ENCODE data around the gene MACROD2.
"Not testable (repeated sequence)": the region's sequence is repeated elsewhere in the genome, so short reads cannot be mapped to it uniquely, and the experiment has no call there.

MACROD2 gene

DNA sequence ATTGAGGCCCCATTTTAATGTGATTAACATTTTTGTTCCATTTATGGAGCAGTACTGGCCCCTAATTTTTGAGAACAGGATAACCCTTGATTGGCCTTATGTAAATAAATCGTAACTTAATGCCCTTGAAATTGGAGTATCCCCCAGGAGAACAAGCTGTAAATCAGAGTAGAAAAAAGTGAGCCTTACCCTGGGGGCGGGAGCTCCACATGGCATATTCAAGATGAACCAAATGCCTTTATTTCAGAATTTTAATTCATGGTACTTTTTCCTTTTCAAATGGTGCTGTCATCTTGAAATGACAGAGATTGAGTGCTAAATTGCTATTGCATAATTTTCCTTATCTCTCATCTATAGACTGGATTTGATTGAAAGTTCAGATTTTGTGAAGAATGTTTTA lies 1151.6 kb downstream of the MACROD2 start:
- DNase-seq, result no peak

DNA sequence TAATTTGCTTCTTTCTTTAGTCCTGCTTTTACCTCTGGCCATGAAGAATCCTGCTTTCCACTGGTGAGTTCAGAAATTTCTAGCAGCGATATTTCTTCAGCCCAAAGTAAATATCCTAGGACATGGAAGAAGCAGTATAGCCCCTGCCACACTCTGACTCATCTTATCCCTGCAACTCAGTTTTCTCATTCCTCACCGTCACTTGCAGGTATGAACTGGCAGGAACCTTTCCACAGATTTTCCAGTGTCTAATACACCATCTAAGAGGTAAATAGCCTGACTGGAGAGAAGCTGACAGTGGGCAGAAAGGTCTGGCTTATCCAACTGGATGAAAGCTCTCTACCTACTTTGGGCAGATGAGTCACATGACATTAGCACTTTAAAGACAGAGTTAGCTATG lies 1158.8 kb downstream of the MACROD2 start:
- no peak for DNase-seq

DNA sequence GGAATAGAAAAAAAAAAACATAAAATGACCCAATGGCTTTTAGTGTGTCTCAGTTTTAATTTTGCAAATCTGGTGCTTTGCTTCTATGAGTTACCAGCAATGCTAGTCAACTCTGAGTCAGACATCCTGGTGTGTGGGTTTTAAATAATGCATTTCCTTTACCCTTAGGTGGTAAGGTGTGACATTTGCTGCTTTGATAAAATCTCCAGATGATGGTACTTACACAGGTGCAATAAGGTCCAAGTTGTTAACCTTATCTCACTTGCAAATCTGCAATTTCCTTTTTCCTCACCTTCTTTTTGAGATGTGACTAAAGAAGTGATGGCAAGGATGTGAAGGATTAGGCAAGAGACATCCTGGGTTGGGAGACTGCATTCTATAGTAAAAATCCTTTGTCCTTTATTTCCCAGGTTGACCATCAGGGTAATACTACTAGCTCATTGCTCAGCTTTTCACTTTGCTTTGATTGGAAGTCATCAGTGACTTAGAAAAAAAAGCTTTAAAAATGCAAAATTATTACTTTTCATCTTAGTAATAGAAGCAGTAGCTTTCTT lies 1160.6 kb downstream of the MACROD2 start:
- no peak for DNase-seq

DNA sequence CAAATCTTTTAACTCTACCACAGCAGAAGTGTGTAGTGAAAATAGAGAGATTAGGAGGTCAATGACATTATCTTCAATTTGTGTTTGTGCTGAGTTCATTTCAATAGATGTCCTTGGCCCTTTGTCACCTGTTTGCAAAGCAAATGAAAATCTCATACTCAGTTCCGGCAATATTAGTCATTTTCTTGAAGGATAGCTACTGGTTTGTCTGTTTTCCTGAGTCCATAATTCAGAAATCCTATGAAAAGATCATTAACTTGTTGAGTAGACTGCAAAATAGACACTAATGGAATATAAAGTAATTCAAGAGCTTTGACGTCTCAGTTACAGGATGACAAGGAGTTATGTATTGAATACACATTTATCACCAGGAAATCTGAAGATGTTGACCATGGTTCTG lies 1163.2 kb downstream of the MACROD2 start:
- DNase-seq, result no peak

DNA sequence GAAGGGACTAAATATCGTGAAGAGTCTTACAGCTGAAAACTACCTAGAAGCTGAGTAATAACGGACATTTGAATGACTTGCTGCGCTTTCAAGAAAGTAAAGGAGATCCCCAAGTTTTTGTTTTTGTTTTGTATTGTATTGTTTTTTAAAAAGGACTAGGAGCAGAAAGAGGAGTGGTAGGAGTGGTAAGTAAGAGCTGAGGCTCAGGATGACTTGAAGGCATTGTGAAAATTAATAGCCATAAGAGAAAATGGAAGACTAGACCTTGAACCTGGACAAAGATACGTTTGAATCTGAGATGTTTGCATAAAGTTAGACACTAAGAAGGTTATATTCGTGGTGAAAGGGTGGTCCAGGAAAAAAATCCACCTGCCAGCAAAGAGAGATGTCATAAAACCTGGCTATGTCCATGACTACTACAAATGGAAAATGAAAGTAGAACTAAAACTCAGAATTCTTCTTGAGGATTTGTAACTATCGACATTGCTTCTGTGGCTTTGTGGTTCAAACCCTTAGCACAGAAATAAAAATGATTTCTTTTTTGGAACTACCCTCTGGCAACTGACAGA lies 1166.8 kb downstream of the MACROD2 start:
- peak; percentile 80 for DNase-seq

DNA sequence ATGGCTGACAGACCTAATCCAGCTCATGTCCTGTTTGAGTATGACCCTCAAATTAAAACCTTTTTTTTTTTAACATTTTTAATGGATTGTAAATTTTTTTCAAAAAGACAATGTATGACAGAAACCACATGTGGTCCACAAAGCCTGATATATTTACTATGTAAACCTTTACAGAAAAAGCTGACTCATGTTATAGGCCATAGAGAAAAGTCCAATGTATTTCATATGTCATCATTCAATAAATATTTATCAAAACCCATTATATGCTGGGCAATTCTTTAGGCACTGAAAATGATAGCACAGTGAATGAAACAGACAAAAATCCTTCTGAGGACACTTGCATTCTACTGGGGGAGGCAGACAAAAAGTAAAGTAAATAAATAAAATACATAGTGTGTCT lies 1168.3 kb downstream of the MACROD2 start:
- DNase-seq, result no peak

DNA sequence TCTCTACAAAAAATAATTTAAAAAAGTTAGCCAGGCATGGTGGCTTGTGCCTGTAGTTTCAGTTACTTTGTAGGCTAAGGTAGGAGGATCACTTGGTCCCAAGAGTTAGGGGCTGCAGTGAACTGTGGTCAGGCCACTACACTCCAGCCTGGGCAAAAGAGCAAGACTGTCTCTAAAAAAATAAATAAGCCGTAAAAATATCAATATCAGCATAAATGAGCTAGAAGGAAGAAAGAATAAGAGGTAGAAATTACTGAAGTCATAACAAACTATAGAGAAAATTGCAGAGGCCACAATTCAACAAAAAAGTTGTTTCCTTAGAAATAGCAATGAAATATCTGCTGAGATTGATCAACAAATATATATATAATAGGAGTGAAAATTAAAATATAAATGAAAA lies 1169.4 kb downstream of the MACROD2 start:
- DNase-seq, result no peak

DNA sequence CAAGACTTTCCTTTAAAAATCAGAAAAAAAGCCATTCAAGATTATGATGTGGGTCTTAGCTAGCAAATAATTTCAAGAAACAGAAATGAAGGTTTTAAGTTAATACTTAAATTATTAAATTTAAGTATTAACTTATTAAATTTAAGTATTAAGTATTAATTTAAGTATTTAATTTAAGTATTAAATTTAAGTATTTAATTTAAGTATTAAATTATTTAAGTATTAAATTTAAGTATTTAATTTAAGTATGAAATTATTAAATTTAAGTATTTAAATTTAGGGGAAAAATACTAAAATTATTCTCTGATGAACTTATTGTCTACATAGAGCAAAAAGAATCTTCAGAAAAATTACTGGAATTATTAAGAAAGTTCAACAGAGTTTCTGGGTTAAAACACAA lies 1171.4 kb downstream of the MACROD2 start:
- DNase-seq, result no peak

DNA sequence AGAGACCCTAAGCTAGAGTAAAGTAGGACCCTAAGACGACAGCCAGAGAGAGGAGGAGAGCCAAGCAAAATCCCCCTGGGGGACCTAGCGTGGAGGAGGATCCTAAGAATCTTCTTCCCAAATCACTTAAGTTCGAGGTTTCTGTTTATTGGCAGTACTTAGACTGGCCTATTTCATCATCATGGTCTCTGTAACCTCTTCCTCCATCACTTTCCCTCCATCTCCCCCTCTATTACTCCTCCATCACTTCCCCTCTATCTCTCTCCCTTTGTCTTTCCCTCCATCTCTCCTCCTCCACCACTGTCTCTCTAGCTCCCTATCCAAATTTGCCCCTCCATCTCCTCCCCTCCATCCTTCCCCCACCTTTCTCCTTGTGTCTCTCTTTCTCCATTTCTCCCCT lies 1175.7 kb downstream of the MACROD2 start:
- peak; percentile 5 for DNase-seq

DNA sequence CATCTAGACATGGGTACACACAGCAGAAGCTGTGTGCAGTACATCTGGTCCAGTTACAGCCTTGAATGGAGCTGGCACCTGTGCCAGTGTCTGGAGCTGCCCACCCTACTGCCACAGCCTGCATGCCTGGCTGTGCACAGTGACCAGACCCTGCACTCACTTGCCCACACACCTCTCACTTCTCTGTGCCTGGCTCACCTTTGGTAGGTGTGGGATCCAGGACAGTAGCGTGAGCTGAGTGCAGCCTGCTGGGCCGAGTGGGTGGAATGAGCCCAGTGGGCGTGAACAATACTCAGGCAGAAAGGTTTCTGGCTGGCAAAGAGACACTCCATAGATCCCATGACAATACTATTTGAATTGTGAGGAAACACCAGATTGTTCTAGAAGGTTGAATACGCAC lies 1181.6 kb downstream of the MACROD2 start:
- no peak for DNase-seq

DNA sequence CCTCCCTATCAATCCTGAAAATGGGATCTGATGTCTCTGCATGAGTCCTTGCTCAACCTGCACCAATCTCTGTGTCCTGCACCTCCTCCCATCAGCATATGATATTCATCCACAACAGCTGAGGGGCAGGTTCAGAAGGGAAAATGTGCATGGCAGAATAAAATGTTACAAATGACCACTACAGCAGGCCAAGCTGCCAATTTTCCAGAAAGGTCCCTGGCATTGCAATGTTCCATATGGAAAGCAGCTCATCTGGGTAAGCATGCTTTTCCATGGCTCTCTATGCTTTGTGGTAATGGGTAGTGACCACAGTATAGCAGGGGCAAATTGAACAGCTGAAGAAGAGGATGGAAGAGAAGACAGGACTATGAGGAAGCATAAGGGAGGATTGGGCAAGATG lies 1183.3 kb downstream of the MACROD2 start:
- no peak for DNase-seq

DNA sequence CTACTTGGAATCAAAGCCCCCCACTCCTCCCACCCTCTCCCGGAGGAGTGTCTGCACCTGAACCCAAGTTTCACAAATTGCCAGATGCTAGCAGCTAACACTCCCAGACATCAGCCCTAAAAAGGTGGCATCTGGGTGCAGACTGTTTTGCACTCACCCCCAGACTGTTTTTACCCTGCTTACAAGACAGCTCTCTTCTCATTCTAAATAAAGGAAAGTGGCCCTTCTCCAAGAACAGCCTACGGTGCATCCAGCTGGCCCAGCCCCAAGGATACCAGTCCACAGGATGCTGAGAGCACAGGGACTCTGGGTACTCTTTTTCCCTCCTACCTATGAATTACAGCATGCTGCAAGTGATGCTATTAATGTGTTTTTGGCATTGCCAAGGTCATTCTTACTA lies 1184.1 kb downstream of the MACROD2 start:
- no peak for DNase-seq

DNA sequence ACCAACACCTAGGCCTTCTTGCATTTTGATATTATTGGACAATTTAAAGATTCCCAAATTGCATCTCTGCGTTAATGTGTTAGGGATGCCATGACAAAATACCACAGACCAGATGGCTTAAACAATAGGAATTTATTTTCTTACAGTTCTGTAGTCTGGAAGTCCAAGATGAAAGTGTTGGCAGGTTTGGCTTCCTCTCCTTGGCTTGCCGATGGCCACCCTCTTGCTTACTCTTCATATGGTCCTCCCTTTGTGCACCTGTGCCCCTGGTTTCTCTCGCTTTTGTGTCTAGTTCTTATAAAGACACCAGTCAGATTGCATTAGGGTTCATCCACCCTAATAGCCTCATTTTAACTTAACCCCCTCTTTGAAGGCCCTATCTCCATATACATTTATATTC lies 1184.5 kb downstream of the MACROD2 start:
- no peak for DNase-seq

DNA sequence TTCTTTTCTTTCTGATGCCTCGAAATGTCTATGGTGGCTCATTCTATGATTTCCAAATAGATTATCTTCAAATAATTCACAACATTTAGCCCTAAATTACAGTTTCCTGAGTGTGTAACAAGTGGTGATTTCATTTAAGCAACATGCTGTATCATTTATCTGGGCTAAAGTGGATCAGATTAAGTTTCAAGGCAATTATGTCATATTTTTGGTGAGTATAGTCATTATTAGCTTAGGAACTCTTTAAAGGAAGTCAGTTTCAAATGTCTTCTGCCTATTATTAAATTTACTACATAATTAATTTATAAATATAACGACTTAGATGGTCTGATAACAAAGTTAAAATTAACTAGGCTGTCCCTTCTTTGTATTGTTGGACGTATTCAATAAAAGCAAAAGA lies 1190.0 kb downstream of the MACROD2 start:
- DNase-seq, result no peak

DNA sequence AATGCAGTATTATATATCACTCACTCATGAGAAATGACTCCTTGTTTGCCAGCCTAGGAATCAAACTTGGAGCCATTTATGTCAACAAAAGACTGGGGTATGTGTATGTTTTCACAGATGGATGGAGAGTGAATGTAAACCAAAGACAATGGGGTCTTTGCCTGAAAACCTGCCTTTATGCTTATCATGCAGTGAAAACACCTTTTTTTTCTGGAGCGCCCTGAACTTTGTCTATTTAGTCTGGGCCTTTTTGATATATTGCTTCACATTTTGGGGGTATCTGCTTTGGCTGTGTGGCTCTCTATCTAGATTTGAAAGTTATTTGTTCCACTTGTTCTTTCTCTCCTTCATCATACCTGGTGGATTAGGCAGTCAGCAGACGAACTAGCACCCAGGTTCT lies 1190.6 kb downstream of the MACROD2 start:
- DNase-seq, result no peak

DNA sequence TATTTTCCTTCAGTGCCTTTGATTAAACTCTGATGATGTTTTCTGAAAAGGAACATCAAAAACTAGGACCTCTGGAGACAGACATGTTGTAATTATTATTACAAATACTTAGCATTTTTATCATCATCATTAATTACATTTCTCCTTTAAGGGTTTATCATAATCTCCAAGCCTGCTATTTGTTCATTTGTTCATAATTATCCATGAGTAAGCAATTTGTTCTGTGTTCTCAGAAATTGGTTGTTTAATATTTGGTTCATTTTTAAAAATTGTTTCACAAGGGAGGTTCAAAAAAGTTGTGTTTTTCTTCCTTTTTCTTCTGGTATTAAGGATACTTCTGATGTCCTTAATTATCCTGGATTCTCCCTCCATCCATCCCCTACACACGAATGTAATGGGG lies 1192.3 kb downstream of the MACROD2 start:
- no peak for DNase-seq

DNA sequence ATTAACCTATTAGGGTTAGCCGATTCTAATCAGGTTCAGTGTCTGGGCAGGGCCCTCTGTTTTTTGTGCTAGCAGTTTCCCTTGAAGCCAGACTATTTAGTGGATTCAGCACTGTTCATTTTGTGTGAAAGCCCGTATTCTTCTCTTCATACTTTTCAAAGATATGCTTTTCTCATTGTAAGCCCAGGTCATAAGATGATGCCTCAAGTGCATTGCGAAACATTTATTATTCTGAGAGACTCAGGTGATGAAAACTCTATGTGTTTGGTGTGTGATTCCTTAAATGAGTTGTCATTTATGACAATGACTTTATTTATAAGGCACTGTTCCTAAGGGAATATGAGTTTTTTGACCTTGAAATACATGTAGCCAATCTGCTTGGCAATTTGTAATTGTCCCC lies 1193.1 kb downstream of the MACROD2 start:
- DNase-seq, result no peak

DNA sequence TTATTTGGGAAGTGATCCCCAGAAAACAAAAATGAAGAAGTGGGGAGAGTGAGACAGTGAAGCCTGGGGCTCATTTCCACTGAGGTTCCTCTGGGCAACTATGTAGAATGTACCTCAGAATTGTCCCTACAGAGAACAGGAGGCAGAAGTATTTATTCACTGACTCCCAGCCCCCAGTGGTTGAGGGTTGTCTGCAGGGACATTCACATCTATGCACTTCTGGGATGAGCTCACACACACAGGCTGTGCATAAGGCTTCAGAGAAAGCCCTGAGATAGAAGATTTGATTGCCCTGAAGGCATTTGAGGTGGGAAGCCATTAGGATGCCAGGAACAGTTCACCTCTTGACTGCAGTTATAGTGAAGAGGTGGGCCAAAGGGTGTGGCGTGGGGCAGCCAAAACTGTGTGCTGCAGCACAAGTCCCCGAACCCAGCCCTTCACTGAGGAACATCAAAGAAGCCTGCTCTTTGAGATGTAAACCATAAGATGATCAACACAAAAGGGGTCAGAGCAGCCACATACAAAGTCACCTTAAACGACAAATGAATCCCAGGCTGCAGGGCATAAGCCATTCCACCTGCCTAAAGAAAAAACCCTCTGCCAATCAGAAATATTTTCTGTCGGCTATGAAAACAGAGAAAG lies 1195.9 kb downstream of the MACROD2 start:
- DNase-seq, result no peak

DNA sequence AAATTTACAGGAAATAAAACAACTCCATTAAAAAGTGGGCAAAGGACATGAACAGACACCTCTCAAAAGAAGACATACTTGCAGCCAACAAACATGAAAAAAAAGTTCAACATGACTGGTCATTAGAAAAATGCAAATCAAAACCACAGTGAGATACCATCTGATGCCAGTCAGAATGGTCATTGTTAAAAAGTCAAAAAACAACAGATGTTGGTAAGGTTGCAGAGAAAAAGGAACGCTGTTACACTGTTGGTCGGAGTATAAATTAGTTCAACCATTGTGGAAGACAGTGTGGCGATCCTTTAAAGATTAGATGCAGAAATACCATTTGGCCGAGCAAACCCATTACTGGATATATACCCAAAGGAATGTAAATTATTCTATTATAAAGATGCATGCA lies 1200.1 kb downstream of the MACROD2 start:
- no peak for DNase-seq

DNA sequence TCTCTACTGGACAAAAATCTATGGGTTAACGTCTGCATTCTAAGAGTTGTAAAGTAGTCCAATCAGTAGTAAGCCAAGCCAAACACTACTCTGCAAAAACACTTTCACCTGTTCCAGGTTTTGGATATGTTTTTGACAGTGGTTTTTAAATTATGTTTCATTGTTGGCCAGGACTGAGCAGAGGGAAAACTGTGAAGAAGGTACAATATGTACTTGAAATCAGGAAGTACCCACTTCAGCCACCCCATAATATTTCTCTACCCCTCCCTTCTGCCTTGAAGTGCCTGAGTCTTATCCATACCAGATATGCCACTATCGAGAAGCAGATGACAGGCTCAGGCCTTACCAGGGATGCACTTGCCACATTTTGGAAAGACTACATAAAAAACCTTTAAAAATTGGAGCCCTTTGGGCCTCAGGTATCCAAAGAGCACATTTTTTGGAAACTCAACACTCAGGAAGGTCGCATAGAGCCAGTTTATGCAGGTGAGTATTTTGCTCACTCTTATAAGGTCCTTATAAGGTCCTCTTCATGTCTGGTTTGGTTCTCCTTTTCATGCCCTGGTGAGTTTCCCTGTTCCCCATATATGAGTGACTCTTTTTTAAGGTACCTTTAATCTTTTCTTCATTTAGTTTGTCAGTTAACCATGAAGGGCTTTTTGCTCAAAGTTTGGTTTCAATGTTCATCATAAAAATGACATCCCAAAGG lies 1201.4 kb downstream of the MACROD2 start:
- DNase-seq, result no peak

DNA sequence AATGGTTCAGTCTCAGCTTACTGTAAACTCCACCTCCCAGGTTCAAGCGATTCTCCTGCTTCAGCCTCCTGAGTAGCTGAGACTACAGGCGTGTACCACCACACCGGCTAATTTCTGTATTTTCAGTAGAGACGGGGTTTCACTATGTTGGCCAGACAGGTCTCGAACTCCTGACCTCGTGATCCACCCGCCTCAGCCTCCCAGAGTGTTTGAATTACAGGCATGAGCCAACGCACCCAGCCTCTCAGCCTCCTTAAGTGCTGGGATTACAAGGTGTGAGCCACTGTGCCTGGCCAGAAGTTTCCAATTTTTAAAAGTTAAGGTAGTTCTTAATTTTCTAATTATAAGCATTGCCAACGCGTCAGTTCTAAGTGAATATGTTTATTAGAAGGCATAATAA lies 1202.7 kb downstream of the MACROD2 start:
- DNase-seq, result not testable (repeated sequence)

DNA sequence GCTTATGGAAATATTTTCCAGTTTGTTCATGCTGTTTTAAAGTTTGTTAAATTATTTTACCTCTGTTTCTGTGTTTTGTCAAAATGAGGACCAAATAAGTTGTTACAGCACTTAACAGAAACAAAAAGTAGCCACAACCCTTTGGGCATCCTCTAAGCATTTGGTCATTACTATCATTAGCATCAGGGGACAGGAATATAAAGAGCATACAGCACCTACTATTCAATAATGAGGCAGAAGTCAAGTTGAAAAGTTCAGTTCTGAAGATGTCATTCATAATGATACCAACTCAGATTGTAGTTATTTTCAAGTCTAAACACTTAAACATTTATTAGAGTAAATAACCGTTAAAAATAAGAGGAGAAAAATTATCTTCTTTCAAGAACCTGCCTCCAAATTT lies 1204.4 kb downstream of the MACROD2 start:
- DNase-seq, result no peak

DNA sequence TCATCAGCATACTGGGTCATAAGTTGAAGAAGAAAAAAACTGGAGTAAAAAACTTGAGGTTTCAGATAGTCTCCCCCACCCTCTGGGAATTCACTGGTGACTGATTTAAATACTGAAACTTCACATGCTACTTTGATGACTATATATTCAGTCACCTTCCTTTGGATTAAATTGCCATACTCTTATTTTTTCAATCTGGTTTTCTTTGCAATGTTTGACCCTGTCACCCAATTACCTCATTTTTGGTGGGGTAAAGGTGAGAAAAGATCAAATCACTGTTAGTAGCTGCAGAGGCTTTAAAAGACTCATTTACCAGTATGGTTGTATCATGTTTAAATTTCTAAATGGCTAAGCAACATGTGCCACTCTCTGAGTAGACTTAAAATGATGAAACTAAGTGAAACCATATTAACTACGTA lies 1204.8 kb downstream of the MACROD2 start:
- DNase-seq, result no peak

DNA sequence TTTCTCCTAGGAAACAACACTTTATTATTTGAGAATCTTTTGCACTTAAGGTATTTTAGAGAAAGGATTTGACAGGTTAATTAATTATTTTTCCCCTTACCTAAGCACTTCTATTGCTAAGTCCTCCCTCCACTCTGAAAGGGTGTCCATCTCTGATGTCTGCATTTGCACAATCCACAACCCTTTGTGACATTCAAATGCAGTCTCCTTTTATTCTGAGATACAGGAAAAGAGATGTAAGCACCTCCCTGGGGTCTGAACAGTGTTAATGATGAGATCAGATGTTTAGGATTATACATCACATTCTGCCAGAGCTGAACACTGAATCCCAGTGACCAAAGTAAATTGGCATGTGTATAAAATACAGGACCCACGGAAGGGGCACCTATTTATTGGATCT lies 1206.3 kb downstream of the MACROD2 start:
- no peak for DNase-seq

All from MV-4-11 (cell line).